GM18858 (cell line): ENCODE measurements around the gene HHIP.

Source experiments
- ATAC-seq: cut with Tn5 transposase; IDR thresholded peaks from one replicate; pipeline ENCODE4 v1.9.1; 2021; ENCODE audit not compliant: unreplicated experiment

The HHIP gene

GRCh38 chr4:144645631-144646522 lies at the start of gene HHIP:
Gene HHIP (plus strand): TSS chr4:144646156. CDS start chr4:144646676, 520 bp downstream.
- no peak for ATAC-seq

GRCh38 chr4:144597171-144597570 lies 48.8 kb upstream of the HHIP start:
- ATAC-seq = no peak

DNA sequence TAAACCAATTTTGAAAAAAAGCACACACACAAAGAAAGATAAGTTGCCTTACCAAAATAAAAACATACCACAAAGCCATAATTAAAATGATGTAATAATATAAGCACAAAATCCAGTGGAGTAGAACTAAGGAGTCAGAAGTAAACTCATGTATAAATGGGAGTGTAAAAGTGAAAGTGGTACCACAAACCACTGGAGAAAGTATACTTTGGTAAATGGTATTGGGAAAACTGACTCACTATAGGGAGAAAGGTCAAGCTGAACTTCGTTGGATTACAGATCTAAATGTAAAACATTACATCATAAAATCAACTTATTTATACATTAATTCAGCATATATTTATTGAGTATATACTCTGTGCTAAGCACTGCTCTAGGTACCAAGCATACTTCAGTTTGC lies 46.3 kb upstream of the HHIP start:
- ATAC-seq = no peak

DNA sequence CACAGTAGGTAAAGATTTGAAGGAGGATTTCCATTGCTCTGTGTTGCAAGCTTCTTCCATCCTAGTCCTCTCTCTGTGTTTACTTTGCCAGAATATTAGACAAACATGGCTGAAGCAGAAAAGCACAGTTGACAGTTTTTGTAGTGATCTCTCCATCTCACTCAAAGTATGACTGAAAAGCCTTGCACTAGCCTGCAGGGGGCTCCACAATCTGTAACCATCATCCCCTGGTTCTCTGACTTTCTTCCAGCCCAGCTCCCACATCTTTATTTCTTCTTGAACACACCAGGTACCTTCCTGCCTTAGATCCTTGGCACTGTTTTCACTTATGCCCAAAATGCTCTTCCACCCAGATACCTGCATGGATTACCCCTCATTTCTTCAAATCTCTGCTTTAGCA lies 34.1 kb upstream of the HHIP start:
- ATAC-seq = peak; percentile 70

DNA sequence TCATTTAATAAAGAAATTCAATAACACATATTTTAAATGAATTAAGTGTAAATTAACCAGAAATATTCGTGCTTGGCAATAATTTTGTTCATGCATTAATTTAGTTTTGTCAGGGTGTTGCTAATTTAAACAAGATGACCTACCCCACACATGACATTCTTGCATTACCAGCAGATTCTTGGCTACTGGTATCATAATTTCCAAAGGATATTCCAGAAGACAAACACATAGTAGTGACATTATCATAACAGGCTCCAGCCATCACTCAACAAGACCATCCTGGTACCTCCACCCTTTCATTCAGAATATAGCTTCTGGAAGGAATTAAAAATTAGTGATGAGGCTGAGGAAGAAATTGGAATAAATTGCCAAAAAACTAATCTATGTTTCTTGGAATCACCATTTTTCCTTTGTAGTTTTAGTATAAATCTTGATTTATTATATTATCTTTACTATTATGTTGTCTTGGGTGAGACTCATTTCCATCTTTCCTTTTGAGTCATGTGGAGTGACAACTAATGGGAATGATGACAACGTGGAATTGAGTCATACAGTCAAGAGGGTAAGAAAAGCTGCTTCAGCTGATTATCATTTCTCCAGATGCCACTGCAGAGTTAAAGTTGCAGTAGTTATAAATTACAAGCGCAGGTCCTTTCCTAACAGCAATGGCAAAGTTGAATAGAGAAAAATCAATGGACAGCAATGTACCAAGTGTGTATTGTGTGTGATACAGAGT lies 30.9 kb upstream of the HHIP start:
- ATAC-seq = no peak

DNA sequence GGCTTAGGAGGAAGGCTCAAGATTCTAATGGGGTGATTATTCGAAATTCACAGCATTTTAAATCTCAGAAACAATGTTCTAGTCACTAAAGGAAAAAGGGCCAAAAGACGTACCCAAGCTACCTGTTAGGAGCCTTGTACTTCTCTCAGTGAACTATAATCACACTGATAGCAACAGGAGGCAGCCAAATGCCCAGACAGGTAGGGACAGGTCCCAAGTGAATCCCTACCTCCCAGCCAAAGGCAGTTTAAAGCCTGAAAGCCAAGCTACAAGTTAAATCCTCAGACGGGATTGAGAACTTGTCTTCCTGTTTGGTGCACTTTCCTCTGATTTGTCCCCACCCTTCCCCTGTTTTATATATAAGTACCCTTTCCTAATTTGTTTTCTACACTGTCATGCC lies 24.3 kb upstream of the HHIP start:
- no peak for ATAC-seq

DNA sequence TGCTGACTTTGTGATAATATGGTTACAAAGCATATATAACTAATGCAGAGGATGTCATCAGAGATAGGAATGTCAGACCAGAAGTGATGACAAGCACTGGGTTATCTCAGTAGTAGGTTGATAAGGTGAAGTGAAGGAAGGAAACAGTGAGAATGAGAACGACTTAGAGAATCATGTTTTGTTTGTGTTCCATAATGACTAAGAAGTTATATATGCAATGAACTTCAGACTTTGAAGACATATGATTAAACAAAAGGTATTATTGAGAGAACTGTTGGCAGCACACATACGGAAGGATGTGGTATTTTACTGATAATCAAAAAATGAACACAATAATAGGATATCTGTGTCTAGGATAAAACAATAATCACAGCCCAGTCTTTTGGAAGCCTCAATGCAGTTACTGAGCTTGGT lies 18.3 kb upstream of the HHIP start:
- ATAC-seq = no peak

DNA sequence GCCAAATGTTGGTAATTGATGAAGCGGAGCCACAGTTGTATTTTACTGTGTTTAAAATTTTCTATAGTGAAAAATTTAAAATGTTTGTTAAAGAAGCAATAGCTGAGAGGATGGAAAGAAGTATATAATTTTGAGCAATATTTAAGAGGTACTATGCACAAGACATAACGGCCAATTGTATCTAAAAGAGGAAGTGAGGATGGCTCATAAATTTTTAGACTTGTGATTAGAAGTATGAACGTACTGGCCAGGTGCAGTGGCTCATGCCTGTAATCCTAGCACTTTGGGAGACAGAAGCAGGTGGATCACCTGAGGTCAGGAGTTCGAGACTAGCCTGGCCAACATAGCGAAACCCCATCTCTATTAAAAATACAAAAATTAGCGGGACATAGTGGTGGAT lies 12.7 kb upstream of the HHIP start:
- ATAC-seq = no peak

- peak; percentile 99 for ATAC-seq
These were observed 10.8 kb upstream of the HHIP start for GRCh38 chr4:144634978-144635747.

- no peak for ATAC-seq
These were observed 1.4 kb upstream of the HHIP start for GRCh38 chr4:144644368-144645101.

DNA sequence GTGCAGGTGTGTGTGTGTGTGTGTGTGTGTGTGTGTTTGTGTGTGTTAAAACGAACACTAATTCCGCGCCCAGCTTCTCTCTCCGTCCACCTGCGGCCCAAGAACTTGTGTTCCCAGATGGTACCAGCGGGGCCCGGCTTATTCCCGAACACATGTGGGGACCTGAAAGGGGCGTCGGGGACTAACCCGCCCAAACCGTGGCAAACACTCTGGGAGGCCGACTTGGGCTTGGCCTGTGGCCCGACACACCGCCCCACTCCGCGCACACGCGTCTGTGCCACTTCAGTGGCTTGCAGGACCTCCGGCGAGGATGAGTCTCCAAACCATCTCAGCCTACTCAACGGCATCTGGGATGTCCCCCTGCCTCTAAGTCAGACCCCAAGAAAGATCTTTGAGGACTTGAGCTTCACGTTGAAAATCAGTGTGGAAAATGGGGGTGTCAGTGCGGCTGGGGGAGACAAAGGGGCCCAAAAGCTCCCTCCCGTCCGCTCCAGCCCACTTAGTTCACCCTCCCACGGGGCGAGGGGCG lies 790 bp upstream of the HHIP start:
- no peak for ATAC-seq

DNA sequence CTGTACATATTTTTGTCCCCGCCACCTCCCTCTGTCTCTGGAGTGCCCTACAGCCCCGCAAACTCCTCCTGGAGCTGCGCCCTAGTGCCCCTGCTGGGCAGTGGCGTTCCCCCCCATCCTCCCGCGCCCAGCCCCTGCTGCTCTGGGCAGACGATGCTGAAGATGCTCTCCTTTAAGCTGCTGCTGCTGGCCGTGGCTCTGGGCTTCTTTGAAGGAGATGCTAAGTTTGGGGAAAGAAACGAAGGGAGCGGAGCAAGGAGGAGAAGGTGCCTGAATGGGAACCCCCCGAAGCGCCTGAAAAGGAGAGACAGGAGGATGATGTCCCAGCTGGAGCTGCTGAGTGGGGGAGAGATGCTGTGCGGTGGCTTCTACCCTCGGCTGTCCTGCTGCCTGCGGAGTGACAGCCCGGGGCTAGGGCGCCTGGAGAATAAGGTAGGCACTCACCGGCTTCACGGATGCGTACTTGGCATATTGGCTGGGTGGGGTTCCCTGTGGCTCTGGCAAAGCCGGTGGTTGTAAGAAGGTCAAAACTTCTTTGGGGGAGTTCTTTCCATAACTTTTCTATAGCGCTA lies 653 bp downstream of the HHIP start:
- ATAC-seq = no peak

DNA sequence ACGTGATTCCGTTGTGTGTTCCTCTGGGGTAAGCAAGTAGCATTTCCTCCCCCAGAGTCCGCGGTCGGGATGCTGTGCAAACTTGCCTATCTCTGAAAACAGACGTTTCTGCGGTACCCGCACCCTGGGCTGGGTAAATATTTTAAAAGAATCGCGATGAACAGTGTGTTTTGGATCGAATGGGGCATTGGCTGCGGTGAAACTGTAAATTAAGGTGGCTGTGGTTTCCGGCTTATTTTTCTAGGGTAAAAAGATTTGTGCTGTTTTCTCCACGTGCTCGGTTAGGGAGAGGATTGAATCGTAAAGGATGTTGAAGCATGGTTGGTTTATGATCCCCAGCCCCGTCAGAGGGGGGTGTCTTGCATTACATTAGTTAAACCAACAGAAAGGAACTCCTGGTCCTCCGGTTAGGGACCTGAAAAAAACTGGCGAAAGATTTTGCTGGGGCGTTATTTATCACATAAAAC lies 1.2 kb downstream of the HHIP start:
- ATAC-seq = no peak

GRCh38 chr4:144647590-144647989 lies 1.6 kb downstream of the HHIP start:
- no peak for ATAC-seq

DNA sequence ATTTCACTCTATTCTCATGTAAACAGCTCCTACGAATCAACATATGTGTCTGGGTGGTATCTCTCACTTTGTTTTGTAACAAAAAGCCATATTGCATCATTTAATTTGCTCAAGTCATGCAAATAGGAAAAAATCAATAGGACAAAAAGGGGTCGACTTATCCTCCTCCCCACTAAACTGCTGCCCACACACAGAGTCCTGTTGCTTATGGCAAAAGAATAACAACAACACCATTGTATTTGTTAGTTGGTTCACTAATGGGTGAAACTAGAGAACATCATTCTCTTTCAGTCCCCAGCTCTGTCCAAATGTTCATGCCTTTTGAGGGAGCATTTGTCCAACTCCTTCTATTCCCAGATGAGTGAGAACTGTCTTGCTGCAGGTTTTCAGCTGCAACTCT lies 2.1 kb downstream of the HHIP start:
- ATAC-seq = no peak

DNA sequence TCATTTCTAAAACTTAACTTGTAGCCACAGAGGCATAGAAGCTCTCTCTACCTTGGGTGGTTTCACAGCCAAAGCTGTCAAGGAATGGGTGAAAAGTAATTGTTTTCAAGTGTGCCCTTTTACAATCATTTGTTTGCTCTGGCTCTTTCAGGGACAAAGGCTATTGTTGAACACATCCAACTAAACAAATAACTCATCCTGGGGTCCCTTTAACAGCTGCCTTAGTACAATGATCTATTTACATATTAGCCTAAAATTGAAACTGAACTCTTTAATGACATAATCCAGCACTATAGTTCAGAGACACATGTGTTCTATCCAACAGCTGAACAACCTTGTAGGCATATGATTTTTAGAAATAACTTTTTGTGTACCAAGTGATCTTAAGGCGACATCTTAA lies 3.7 kb downstream of the HHIP start:
- no peak for ATAC-seq

DNA sequence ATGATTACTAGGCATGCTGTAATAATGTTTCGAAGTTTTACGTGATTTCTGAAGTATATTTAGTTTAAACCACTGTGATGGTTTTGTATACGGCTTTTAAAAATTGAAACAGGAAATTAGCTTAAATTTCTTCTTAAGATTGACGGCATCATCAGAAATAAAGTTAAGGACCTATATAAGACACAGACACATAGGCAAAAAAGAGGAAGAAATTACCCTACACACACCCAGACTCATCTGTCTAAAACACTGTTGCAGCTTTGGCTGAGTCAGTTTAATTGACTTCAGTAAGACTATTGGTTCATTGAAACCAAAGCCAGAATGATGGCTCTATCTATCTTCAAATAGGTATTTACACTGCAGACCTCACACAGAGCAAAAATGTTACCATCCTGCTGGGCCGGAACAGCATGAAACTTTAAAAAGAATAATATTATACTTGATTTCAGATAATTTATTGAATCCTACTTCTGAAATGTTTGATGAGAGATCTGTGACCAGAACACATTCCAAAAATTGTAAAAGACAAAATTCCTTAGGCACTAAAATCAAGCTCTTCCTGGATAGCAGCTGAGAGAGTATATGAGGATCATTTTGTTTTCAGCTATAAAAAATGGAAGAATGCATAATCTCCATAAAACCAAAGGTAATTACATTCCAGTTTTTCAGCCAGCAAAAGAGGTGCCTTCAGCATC lies 4.5 kb downstream of the HHIP start:
- no peak for ATAC-seq

DNA sequence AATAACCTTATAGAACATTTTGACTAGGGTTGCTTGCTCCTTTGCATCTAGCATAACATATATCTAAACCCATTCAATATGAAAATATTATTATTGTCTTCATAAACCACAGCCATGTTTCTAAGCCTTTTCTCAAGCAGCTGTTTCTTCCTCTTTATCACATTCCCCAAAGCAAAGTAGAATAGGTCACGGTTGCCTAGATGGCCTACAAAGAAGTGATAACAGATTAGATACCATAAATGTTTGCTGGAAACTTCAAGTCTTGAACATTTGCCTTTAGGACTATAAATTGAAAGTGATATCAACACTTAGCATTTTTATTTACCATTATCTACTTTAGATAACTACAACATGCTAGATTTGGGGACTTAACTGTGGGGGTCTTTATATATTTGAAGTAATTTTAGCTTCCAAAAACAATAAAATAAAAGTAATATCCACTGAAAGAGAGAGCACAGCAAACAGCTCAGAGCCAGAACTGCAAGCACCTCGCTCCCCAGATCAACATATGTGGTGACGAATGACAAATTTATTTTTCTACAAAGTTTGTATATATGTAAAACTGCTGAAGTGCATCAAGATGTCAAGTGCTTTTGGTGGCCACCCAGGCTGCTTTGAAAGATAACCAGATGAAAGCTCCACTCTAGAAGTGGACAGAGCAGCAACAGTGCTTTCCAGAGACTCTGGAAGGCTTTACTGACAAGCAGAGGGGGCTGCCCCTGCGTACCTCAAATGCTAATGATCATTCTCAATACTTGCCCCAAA lies 8.0 kb downstream of the HHIP start:
- no peak for ATAC-seq

GRCh38 chr4:144655491-144655890 lies 9.5 kb downstream of the HHIP start:
- no peak for ATAC-seq
